CD14-positive monocyte (primary cell): ENCODE results near the gene CNTN4. TPM values are rescaled to one million over a fixed set of nuclear protein-coding genes. Genes with fewer than 3 reads are reported as not detected.

Experiments
- DNase-seq, 3 donors: peaks; one replicate each; pipeline ENCODE4 v3.0.0-alpha.2; 2011 to 2022
- H2AFZ ChIP-seq: 2 replicates; pipeline ENCODE4 v1.6.0; 2012; ENCODE audit warnings: mild to moderate bottlenecking, low read depth, low read length, inconsistent platforms; ENCODE audit not compliant: insufficient read depth, poor library complexity, severe bottlenecking
- H3K27ac ChIP-seq, 2 donors: 1 replicate in 1 of 2; 2 replicates in 1 of 2; pipeline ENCODE4 v1.5.1; 2012 to 2013; ENCODE audit warnings: low read length in 2 of 2, control low read depth in 1 of 2, inconsistent platforms in 1 of 2, low read depth in 1 of 2, mild to moderate bottlenecking in 1 of 2
- H3K27me3 ChIP-seq, 2 donors: one replicate each; pipeline versions ENCODE4 v1.6.0 to v1.6.1; 2011 to 2013; ENCODE audit warnings: low read length in 2 of 2; ENCODE audit not compliant: control insufficient read depth in 2 of 2, insufficient read depth in 2 of 2
- H3K36me3 ChIP-seq, 2 donors: replicated peaks in 1 of 2; 1 replicate in 1 of 2; 2 replicates in 1 of 2; pipeline versions ENCODE4 v1.5.1 to v1.6.1; 2012 to 2013; ENCODE audit warnings: low read length in 2 of 2, control low read depth in 1 of 2, inconsistent platforms in 1 of 2, mild to moderate bottlenecking in 1 of 2; ENCODE audit not compliant: insufficient read depth in 2 of 2, control insufficient read depth in 1 of 2
- H3K4me1 ChIP-seq, 2 donors: 1 replicate in 1 of 2; 2 replicates in 1 of 2; pipeline versions ENCODE4 v1.5.1 to v1.6.1; 2012 to 2013; ENCODE audit warnings: low read length in 2 of 2, control low read depth in 1 of 2, inconsistent platforms in 1 of 2, mild to moderate bottlenecking in 1 of 2, moderate library complexity in 1 of 2; ENCODE audit not compliant: insufficient read depth in 2 of 2, control insufficient read depth in 1 of 2
- H3K4me2 ChIP-seq: replicated peaks from 2 replicates; pipeline ENCODE3; 2012; ENCODE audit warnings: low read length, moderate library complexity, mild to moderate bottlenecking; ENCODE audit not compliant: poor library complexity, severe bottlenecking; ENCODE audit errors: extremely low read depth
- H3K4me3 ChIP-seq, 3 experiments: fragments of 200-600 bp in 1 of 3; sonication (generic) in 1 of 3; replicated peaks in 1 of 3; 1 replicate in 2 of 3; 2 replicates in 1 of 3; pipeline ENCODE4 v1.5.1; 2011 to 2013; ENCODE audit warnings: low read length in 3 of 3, mild to moderate bottlenecking in 3 of 3, control low read depth in 2 of 3, low read depth in 2 of 3, inconsistent platforms in 1 of 3, moderate library complexity in 1 of 3
- H3K79me2 ChIP-seq: 2 replicates; pipeline ENCODE4 v1.6.0; 2012; ENCODE audit warnings: mild to moderate bottlenecking, control low read depth, inconsistent platforms, low read length, moderate library complexity; ENCODE audit not compliant: insufficient read depth
- H3K9ac ChIP-seq: 2 replicates; pipeline ENCODE4 v1.6.0; 2017; ENCODE audit warnings: low read length, mild to moderate bottlenecking; ENCODE audit not compliant: insufficient read depth, poor library complexity, severe bottlenecking
- H3K9me3 ChIP-seq, 2 donors: replicated peaks in 1 of 2; 1 replicate in 1 of 2; 2 replicates in 1 of 2; pipeline versions ENCODE4 v1.5.1 to v1.6.1; 2012 to 2013; ENCODE audit warnings: low read length in 2 of 2, control low read depth in 1 of 2; ENCODE audit not compliant: control insufficient read depth in 1 of 2, insufficient read depth in 1 of 2
- H4K20me1 ChIP-seq: 2 replicates; pipeline ENCODE4 v1.6.0; 2012; ENCODE audit warnings: mild to moderate bottlenecking, low read length, control low read depth, moderate library complexity; ENCODE audit not compliant: insufficient read depth
- H3K27ac Mint-ChIP-seq, 7 donors: one replicate each; pipeline ENCODE4 v1.8.0; 2020; ENCODE audit warnings: mild to moderate bottlenecking in 7 of 7, mixed read lengths in 7 of 7, moderate library complexity in 6 of 7, inconsistent platforms in 2 of 7
- H3K27me3 Mint-ChIP-seq, 3 donors: one replicate each; pipeline ENCODE4 v1.8.0; 2021 to 2022; ENCODE audit warnings: low read depth in 3 of 3, mild to moderate bottlenecking in 3 of 3, mixed read lengths in 3 of 3, moderate library complexity in 3 of 3, inconsistent platforms in 1 of 3
- H3K36me3 Mint-ChIP-seq, 2 donors: one replicate each; pipeline ENCODE4 v1.8.0; 2020; ENCODE audit warnings: mixed read lengths in 2 of 2, inconsistent platforms in 1 of 2, mild to moderate bottlenecking in 1 of 2
- H3K4me1 Mint-ChIP-seq: one replicate; pipeline ENCODE4 v1.8.0; 2020; ENCODE audit warnings: mild to moderate bottlenecking, mixed read lengths
- H3K4me3 Mint-ChIP-seq, 2 donors: one replicate each; pipeline ENCODE4 v1.8.0; 2020; ENCODE audit warnings: mild to moderate bottlenecking in 2 of 2, mixed read lengths in 2 of 2, moderate library complexity in 1 of 2
- H3K9me3 Mint-ChIP-seq, 7 donors: one replicate each; pipeline ENCODE4 v1.8.0; 2020 to 2022; ENCODE audit warnings: mixed read lengths in 7 of 7, mild to moderate bottlenecking in 6 of 7, moderate library complexity in 6 of 7, inconsistent platforms in 2 of 7
- CTCF ChIP-seq: fragments of 200-600 bp; IDR thresholded peaks from one replicate; pipeline ENCODE4 v1.8.0; 2022; ENCODE audit warnings: antibody characterized with exemption, mild to moderate bottlenecking
- WGBS: methylation state at CpG from one replicate; pipeline ENCODE4 v1.1.5; 2013; ENCODE audit warnings: missing lambda C conversion rate; ENCODE audit not compliant: insufficient coverage; 5-methylcytosine and 5-hydroxymethylcytosine counted together
- intact Hi-C, 2 donors: fragments of 100-400 bp; cut with micrococcal nuclease; formaldehyde crosslinking; loops; one replicate each; pipeline versions ENCODE4 v1.15.0 to v1.15.1; 2023
- polyA plus RNA-seq, 3 donors: library from polyadenylated mRNA; depleted of rRNA in 1 of 3; unstranded in 2 of 3; stranded (reverse) in 1 of 3; fragments of 300-500 nt in 2 of 3; fragments of >200 nt in 1 of 3; fragmentation: Illumina TruSeq in 2 of 3; gene quantifications; 1 replicate in 2 of 3; 2 replicates in 1 of 3; pipeline ENCODE4 v1.2.3, GENCODE V29; 2012 to 2021

CNTN4 gene
- polyA plus RNA-seq, 3 donors: not detected

- H3K4me2 ChIP-seq: no peak overlapping the region
- H3K36me3 Mint-ChIP-seq: no peaks in the 10 kb centered on the region
- no peaks in the 10 kb centered on the region for H3K27me3 Mint-ChIP-seq
- no peak overlapping the region for H3K27ac ChIP-seq
- H3K9me3 ChIP-seq: peaks cover 11 to 16% of the 10 kb centered on the region in 2 donors
- no peaks in the 10 kb centered on the region for H3K79me2 ChIP-seq
- no peak overlapping the region for H3K27ac Mint-ChIP-seq
- no peaks in the 10 kb centered on the region for H3K4me1 ChIP-seq
- H3K4me3 ChIP-seq: no peak overlapping the region
- H4K20me1 ChIP-seq: no peaks in the 10 kb centered on the region
- H3K27me3 ChIP-seq: no peaks in the 10 kb centered on the region
- no CpG with 5 or more reads among the region's 3 CpGs for WGBS
- no peaks in the 10 kb centered on the region for H3K4me1 Mint-ChIP-seq
- no peak overlapping the region for H2AFZ ChIP-seq
- H3K9me3 Mint-ChIP-seq: peaks cover 1 to 8% (median 6%) of the 10 kb centered on the region in 7 donors
- no peak overlapping the region for H3K4me3 Mint-ChIP-seq
- no peak for DNase-seq
- no peak overlapping the region for H3K9ac ChIP-seq
- no peaks in the 10 kb centered on the region for H3K36me3 ChIP-seq
- intact Hi-C loops: no loop called here
- no peak for TF ChIP-seq CTCF
Observed at GRCh38 chr3:2650746-2651145, 552.1 kb downstream of the CNTN4 start.

GRCh38 chr3:2652386-2652785, 553.7 kb downstream of the CNTN4 start:
- H3K4me3 Mint-ChIP-seq: no peak overlapping the region
- Histone ChIP-seq H4K20me1 (no peaks in the 10 kb centered on the region), H3K9ac (no peak overlapping the region), H3K36me3 (no peaks in the 10 kb centered on the region), H2AFZ (no peak overlapping the region), H3K27ac (no peak overlapping the region), H3K4me1 (no peaks in the 10 kb centered on the region), H3K27me3 (no peaks in the 10 kb centered on the region), H3K9me3 (peaks cover 11 to 16% of the 10 kb centered on the region in 2 donors), H3K4me2 (no peak overlapping the region), H3K79me2 (no peaks in the 10 kb centered on the region), H3K4me3 (no peak overlapping the region)
- no peaks in the 10 kb centered on the region for H3K36me3 Mint-ChIP-seq
- intact Hi-C loops: no loop called here
- TF ChIP-seq CTCF: no peak
- no CpG with 5 or more reads among the region's 2 CpGs for WGBS
- no peak overlapping the region for H3K27ac Mint-ChIP-seq
- no peak for DNase-seq
- no peaks in the 10 kb centered on the region for H3K27me3 Mint-ChIP-seq
- no peaks in the 10 kb centered on the region for H3K4me1 Mint-ChIP-seq
- peaks cover 1 to 8% (median 6%) of the 10 kb centered on the region in 7 donors for H3K9me3 Mint-ChIP-seq
